Psoas muscle (tissue), 8 donors: Measurements from ENCODE around the gene AUTS2. TPM values are rescaled to one million over a fixed set of nuclear protein-coding genes. Genes with fewer than 3 reads are reported as not detected.

Experiments
- ATAC-seq, 4 donors: fragments of 200-7000 bp; cut with Tn5 transposase; one replicate each; pipeline ENCODE4 v1.9.1; 2020; ENCODE audit warnings: moderate library complexity in 3 of 4, mild to moderate bottlenecking in 2 of 4
- DNase-seq, 2 donors: peaks; one replicate each; pipeline ENCODE4 v3.0.0-alpha.2; 2020
- H3K27ac ChIP-seq: fragments of 200-600 bp; one replicate; pipeline ENCODE4 v1.8.0; 2022
- H3K27me3 ChIP-seq, 3 donors: fragments of 200-600 bp in 1 of 3; one replicate each; pipeline versions ENCODE4 v1.6.1 to v1.8.0; 2013 to 2022; ENCODE audit warnings: low read length in 2 of 3, mild to moderate bottlenecking in 2 of 3, moderate library complexity in 1 of 3; ENCODE audit not compliant: insufficient read depth in 3 of 3
- H3K36me3 ChIP-seq, 2 donors: fragments of 200-600 bp in 1 of 2; one replicate each; pipeline versions ENCODE4 v1.6.1 to v1.8.0; 2013 to 2022; ENCODE audit warnings: low read depth in 1 of 2, mild to moderate bottlenecking in 1 of 2, moderate library complexity in 1 of 2; ENCODE audit not compliant: insufficient read depth in 1 of 2
- H3K4me1 ChIP-seq: fragments of 200-600 bp; one replicate; pipeline ENCODE4 v1.8.0; 2022
- H3K4me3 ChIP-seq: fragments of 200-600 bp; one replicate; pipeline ENCODE4 v1.8.0; 2022; ENCODE audit warnings: mild to moderate bottlenecking
- H3K9me3 ChIP-seq: fragments of 200-600 bp; one replicate; pipeline ENCODE4 v1.8.0; 2022
- WGBS, 3 donors: extraction: QIAGEN DNeasy Blood & Tissue Kit; methylation state at CpG; one replicate each; pipeline versions ENCODE4 v1.1.6 to v1.1.7; 2013; 5-methylcytosine and 5-hydroxymethylcytosine counted together
- intact Hi-C, 2 donors: fragments of 100-400 bp; cut with DNase I; formaldehyde crosslinking; loops; one replicate each; pipeline versions ENCODE4 v1.11.0 to v1.14.2; 2022
- polyA plus RNA-seq, 3 donors: library from polyadenylated mRNA; stranded (reverse); fragments of 200-250 nt; gene quantifications; one replicate each; pipeline ENCODE4 v1.2.3, GENCODE V29; 2013
- total RNA-seq, 4 donors: library from RNA; stranded (reverse); fragmentation: NEBNext Ultra II Directional in 2 of 4; extraction: Animal tissue kit (Norgen Biotek cat#: 25700) in 2 of 4; gene quantifications; one replicate each; pipeline versions ENCODE4 v1.2.1 to v1.2.4, GENCODE V29; 2021 to 2023
- TF ChIP-seq, protein P1 (sequence below): fragments of 200-600 bp; IDR thresholded peaks from one replicate; pipeline ENCODE4 v1.8.0; 2022; ENCODE audit warnings: antibody characterized with exemption
- donor health status: healthy with polysubstance abuse.
- donor health status: DM: no; HTN: no; CAD: no; lungs with moderate emphysema.
- donor health status: Bipolar disorder and iron deficiency.
- donor health status: healthy.
- donor health status: DM: yes; HTN: yes; CAD: no.
- donor health status: DM: no; HTN: no; CAD: no.
- donor health status: DM: no; HTN: no; CAD: no.
- donor health status: DM: yes; HTN: yes; CAD: no.

The AUTS2 gene
- total and polyA plus RNA-seq, 7 donors = 5.0 to 33.5 (median 14.3) TPM

DNA sequence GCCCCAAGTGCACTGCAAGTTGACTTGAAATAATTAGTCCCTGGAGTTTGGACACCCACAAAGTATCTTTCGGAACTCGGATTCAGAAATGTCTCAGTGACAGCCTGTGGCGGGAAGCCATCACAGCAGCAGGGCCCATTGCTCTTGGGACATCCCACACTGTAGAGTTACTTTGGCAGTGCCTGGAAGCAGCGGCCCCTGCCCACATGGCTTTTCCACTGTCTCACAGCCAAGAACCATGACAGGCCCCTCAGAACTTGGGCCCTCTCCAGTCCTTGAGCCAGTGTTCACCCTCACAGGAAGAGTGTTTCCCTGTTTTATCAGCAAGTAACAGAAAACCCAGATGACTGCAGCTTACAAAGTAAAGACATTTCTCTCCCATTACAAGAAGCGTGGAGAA, 1056.7 kb downstream of the AUTS2 start:
- no peaks in the 10 kb centered on the region for H3K9me3 ChIP-seq
- H3K4me3 ChIP-seq = no peak overlapping the region
- ATAC-seq (peak in 1 of 4 donors; percentile 33), DNase-seq (peak in 1 of 2 donors; percentile 31)
- H3K27me3 ChIP-seq = no peaks in the 10 kb centered on the region
- TF ChIP-seq, protein P1, sequence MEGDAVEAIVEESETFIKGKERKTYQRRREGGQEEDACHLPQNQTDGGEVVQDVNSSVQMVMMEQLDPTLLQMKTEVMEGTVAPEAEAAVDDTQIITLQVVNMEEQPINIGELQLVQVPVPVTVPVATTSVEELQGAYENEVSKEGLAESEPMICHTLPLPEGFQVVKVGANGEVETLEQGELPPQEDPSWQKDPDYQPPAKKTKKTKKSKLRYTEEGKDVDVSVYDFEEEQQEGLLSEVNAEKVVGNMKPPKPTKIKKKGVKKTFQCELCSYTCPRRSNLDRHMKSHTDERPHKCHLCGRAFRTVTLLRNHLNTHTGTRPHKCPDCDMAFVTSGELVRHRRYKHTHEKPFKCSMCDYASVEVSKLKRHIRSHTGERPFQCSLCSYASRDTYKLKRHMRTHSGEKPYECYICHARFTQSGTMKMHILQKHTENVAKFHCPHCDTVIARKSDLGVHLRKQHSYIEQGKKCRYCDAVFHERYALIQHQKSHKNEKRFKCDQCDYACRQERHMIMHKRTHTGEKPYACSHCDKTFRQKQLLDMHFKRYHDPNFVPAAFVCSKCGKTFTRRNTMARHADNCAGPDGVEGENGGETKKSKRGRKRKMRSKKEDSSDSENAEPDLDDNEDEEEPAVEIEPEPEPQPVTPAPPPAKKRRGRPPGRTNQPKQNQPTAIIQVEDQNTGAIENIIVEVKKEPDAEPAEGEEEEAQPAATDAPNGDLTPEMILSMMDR = no peak
- H3K4me1 ChIP-seq = peaks cover 26% of the 10 kb centered on the region
- no peak overlapping the region for H3K27ac ChIP-seq
- WGBS, 3 donors = 36 to 44% (median 43%) methylated on average over 5 of the region's 5 CpGs
- no peaks in the 10 kb centered on the region for H3K36me3 ChIP-seq
- intact Hi-C loops = loop anchor here in 1 of 2 donors (10.0 kb wide), 1 partner anchor 110 kb away; no protein-coding TSS in a partner anchor

DNA sequence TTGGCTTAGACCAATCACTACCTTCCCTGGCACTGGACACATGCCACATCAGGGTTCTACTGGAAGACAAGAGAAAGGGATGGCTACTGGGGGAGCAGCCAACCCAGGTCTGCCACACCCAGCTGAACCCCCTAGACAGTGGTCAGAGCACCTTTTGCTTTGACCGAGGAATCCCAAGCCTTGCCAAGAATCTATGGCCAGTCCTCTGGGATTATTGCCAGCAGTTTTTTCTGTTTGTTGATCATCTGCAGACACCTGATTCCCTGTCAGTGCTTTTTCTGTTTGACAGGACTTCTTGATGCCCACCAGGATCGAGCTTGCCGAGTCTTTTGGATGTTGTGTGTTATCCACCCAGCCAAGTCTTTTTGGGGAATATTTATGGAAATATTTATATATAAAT, 1057.4 kb downstream of the AUTS2 start:
- no peak for DNase-seq
- H3K4me1 ChIP-seq = peaks cover 26% of the 10 kb centered on the region
- H3K36me3 ChIP-seq = no peaks in the 10 kb centered on the region
- TF ChIP-seq, protein P1 = no peak
- WGBS, 3 donors = 52 to 75% (median 57%) methylated on average over 3 of the region's 3 CpGs
- H3K4me3 ChIP-seq = no peak overlapping the region
- no peak for ATAC-seq
- no peaks in the 10 kb centered on the region for H3K27me3 ChIP-seq
- no peak overlapping the region for H3K27ac ChIP-seq
- H3K9me3 ChIP-seq = no peaks in the 10 kb centered on the region
- intact Hi-C loops = loop anchor here in 1 of 2 donors (10.0 kb wide), 1 partner anchor 111 kb away; no protein-coding TSS in a partner anchor

DNA sequence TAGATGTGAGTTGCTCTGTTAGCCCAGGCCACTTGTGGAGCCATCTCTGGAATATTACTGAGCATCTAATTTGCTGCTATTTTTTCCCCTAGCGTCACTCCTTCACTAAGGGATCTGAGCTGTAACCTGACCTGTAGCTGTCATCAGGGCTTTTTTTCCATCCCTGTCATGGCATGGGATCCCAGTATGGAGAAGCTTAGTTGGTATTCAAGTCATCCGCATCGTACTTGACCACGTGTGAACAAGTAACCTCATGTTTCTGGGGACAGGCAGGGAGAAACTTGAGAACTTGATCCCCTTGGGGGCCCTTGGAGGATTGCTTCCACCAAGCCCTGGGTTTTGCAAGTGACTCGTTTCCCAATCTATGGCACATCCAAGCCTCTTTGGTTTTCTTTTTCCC, 1059.3 kb downstream of the AUTS2 start:
- H3K4me1 ChIP-seq = peaks cover 26% of the 10 kb centered on the region
- no peaks in the 10 kb centered on the region for H3K9me3 ChIP-seq
- H3K27ac ChIP-seq = peak overlapping the region; percentile 86
- H3K4me3 ChIP-seq = no peak overlapping the region
- TF ChIP-seq, protein P1 = no peak
- 26 to 55% (median 37%) methylated on average over 5 of the region's 5 CpGs for WGBS, 3 donors
- intact Hi-C loops = loop anchor here in 1 of 2 donors (10.0 kb wide), 1 partner anchor 113 kb away; no protein-coding TSS in a partner anchor
- peak; percentile 27 to 67 for DNase-seq
- H3K36me3 ChIP-seq = no peaks in the 10 kb centered on the region
- peak; percentile 97 to 99 (median 98) for ATAC-seq
- no peaks in the 10 kb centered on the region for H3K27me3 ChIP-seq

DNA sequence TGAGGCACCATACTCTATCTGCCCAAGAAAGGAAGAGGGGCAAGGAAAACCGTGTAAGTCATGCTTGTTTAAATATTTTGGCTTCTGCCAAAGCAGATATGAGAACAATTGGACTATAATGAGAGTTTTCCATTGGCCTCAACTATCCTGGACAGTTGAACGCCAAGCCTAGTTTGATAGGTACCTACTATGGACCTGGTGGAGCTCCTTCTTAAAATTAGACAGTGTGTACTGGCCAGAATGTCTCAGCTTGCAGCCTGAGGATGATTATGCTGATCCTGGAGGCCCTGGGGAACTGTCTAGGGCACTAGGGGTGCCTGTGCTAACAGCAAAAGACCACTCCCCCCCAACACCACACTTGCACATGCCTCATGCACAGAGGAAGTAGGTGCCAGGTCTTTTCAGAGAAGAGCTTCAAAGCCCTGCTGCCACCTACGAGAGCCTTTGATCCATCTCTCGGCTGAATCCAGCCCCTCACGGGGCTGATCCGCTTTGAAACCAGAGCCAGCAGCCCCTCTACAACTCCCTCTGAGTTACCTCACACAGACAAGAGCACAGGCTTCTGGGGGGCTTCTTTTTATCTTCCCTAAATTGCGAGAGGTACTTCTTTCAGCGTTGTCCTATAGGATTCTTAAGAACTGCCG, 1059.8 kb downstream of the AUTS2 start:
- peak; percentile 28 to 63 (median 37) for ATAC-seq
- Histone ChIP-seq H3K27me3 (no peaks in the 10 kb centered on the region), H3K4me1 (peaks cover 26% of the 10 kb centered on the region), H3K9me3 (no peaks in the 10 kb centered on the region), H3K4me3 (no peak overlapping the region), H3K36me3 (no peaks in the 10 kb centered on the region), H3K27ac (peak overlapping the region; percentile 86)
- WGBS, 3 donors = 73 to 86% (median 81%) methylated on average over 9 of the region's 9 CpGs
- TF ChIP-seq, protein P1 = no peak
- DNase-seq = no peak
- intact Hi-C loops = loop anchor here in 1 of 2 donors (10.0 kb wide), 1 partner anchor 113 kb away; no protein-coding TSS in a partner anchor
